Central memory CD8-positive, alpha-beta T cell (primary cell): ENCODE data around the gene LGI1.

Source experiments
- ATAC-seq: fragments of 150-1000 bp; cut with Tn5 transposase; replicated peaks from 2 replicates; pipeline ENCODE4 v1.10.0; 2022; ENCODE audit warnings: mild to moderate bottlenecking, moderate FRiP score, moderate number of reproducible peaks; ENCODE audit not compliant: poor library complexity, severe bottlenecking; ENCODE audit errors: extremely low read depth
- DNase-seq, 2 donors: peaks; one replicate each; pipeline ENCODE4 v3.0.0; 2021; ENCODE audit warnings: low spot score in 2 of 2
- H3K27ac Mint-ChIP-seq: one replicate; pipeline ENCODE4 v1.8.0; 2022; ENCODE audit warnings: low read depth, mild to moderate bottlenecking, moderate library complexity, mixed read lengths
- H3K27me3 Mint-ChIP-seq: one replicate; pipeline ENCODE4 v1.8.0; 2022; ENCODE audit warnings: mixed read lengths
- H3K36me3 Mint-ChIP-seq: one replicate; pipeline ENCODE4 v1.8.0; 2022; ENCODE audit warnings: mild to moderate bottlenecking, moderate library complexity, mixed read lengths; ENCODE audit not compliant: insufficient read depth
- H3K4me1 Mint-ChIP-seq: one replicate; pipeline ENCODE4 v1.8.0; 2022; ENCODE audit warnings: mixed read lengths
- H3K4me3 Mint-ChIP-seq: one replicate; pipeline ENCODE4 v1.8.0; 2022; ENCODE audit warnings: mild to moderate bottlenecking, moderate library complexity, mixed read lengths
- H3K9me3 Mint-ChIP-seq: one replicate; pipeline ENCODE4 v1.8.0; 2022; ENCODE audit warnings: mixed read lengths

LGI1 gene

GRCh38 chr10:93844979-93845626 lies 87.4 kb downstream of the LGI1 start:
- no peaks in the 10 kb centered on the region for H3K4me1 Mint-ChIP-seq
- no peak for DNase-seq
- no peak overlapping the region for H3K4me3 Mint-ChIP-seq
- H3K36me3 Mint-ChIP-seq, result no peaks in the 10 kb centered on the region
- no peaks in the 10 kb centered on the region for H3K9me3 Mint-ChIP-seq
- peaks cover 8% of the 10 kb centered on the region for H3K27me3 Mint-ChIP-seq
- H3K27ac Mint-ChIP-seq, result no peak overlapping the region
- ATAC-seq, result no peak
